Subcutaneous abdominal adipose tissue (tissue), 5 donors: ENCODE data around the gene ROM1.
"Not testable (repeated sequence)": the region's sequence is repeated elsewhere in the genome, so short reads cannot be mapped to it uniquely, and the experiment has no call there.

ENCODE experiments used
- H3K27ac ChIP-seq: one replicate; pipeline ENCODE4 v1.7.0; 2013; ENCODE audit warnings: low read depth, mild to moderate bottlenecking, inconsistent platforms, low read length, moderate library complexity
- H3K27me3 ChIP-seq, 5 donors: one replicate each; pipeline ENCODE4 v1.7.0; 2013; ENCODE audit warnings: low read length in 5 of 5, inconsistent platforms in 1 of 5; ENCODE audit not compliant: control insufficient read depth in 5 of 5, insufficient read depth in 4 of 5
- H3K36me3 ChIP-seq, 5 donors: one replicate each; pipeline ENCODE4 v1.7.0; 2013; ENCODE audit warnings: low read length in 5 of 5; ENCODE audit not compliant: control insufficient read depth in 5 of 5, insufficient read depth in 5 of 5
- H3K4me1 ChIP-seq, 5 donors: one replicate each; pipeline ENCODE4 v1.7.0; 2013; ENCODE audit warnings: low read length in 5 of 5, mild to moderate bottlenecking in 3 of 5, moderate library complexity in 1 of 5; ENCODE audit not compliant: control insufficient read depth in 5 of 5, insufficient read depth in 5 of 5
- H3K4me3 ChIP-seq, 5 donors: one replicate each; pipeline ENCODE4 v1.7.0; 2013; ENCODE audit warnings: low read length in 5 of 5, low read depth in 1 of 5
- H3K9ac ChIP-seq, 5 donors: one replicate each; pipeline ENCODE4 v1.7.0; 2013; ENCODE audit warnings: low read length in 5 of 5, mild to moderate bottlenecking in 4 of 5, moderate library complexity in 3 of 5
- H3K9me3 ChIP-seq, 5 donors: one replicate each; pipeline ENCODE4 v1.7.0; 2013; ENCODE audit warnings: low read length in 5 of 5; ENCODE audit not compliant: control insufficient read depth in 5 of 5
- donor health status: healthy.
- donor health status: healthy.
- donor health status: healthy.
- donor health status: healthy.
- donor health status: healthy.

ROM1 gene

DNA sequence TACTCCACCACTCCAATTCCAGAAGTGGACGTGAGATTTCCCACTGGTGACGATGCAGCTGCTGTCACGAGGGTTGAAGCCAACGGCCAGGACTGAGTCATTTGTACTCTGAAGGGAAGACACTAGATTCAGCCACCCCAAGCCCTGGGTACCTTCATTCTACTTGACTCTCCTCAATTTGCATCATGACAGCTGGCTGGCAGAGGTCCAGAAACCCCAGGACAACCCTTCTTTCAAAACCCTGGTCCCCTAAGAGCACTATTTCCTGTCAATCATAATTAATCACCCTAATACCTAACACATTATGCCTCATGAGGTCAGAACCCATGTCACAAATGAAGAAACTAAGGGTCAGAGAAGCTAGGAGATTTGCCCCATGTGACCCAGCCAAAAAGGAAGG lies 5.3 kb upstream of the ROM1 start:
- Histone ChIP-seq H3K36me3 (peaks cover 0 to 59% (median 44%) of the 10 kb centered on the region in 5 donors), H3K27me3 (no peaks in the 10 kb centered on the region), H3K4me3 (no peak overlapping the region), H3K4me1 (peaks cover 10 to 69% (median 50%) of the 10 kb centered on the region in 5 donors), H3K27ac (peak overlapping the region; percentile 78), H3K9ac (peak overlapping the region in 1 of 5 donors; percentile 25), H3K9me3 (no peaks in the 10 kb centered on the region)

DNA sequence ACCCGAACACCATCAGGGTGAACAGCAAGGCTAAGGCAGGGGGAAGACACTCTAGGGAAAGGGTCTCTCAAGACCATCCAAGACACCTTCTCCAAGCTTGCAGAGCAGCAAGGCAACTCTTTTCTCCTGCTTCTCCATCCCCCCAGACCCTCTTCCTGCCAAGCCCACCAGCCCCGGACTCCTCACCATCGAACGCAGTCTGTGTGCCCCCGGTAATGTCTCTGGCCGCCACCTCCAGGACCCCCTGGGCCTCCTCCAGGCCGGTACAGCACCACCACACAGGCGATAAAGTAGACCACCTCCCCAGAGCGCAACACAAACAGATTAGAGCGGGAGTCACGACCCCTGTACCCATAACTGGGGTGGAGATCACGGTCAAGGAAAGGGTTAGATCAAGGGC lies 4.3 kb upstream of the ROM1 start:
- peak overlapping the region; percentile 78 for H3K27ac ChIP-seq
- no peak overlapping the region for H3K9ac ChIP-seq
- no peak overlapping the region for H3K4me3 ChIP-seq
- no peaks in the 10 kb centered on the region for H3K9me3 ChIP-seq
- H3K27me3 ChIP-seq, result no peaks in the 10 kb centered on the region
- peaks cover 0 to 56% (median 44%) of the 10 kb centered on the region in 5 donors for H3K36me3 ChIP-seq
- H3K4me1 ChIP-seq, result peaks cover 5 to 69% (median 47%) of the 10 kb centered on the region in 5 donors

DNA sequence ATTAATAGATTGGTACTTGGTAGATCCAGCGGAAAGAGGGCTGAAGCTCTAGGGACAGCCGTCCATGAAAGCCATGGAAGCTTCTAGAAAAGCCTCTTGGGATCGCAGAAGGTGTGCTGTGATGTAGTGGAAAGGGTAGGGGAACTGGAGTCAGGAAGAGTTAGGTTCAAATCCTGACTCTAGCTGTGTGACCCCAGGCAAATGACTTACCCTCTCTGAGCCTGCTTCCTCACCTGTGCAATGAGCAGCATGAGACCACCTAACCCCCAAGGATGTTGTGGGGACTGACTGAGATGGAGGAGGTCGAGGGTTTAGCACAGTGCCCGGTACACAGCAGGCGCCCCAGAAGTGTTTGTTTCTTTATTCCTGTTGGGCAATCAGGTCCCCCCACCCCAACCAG lies 2.7 kb upstream of the ROM1 start:
- no peak overlapping the region for H3K27ac ChIP-seq

DNA sequence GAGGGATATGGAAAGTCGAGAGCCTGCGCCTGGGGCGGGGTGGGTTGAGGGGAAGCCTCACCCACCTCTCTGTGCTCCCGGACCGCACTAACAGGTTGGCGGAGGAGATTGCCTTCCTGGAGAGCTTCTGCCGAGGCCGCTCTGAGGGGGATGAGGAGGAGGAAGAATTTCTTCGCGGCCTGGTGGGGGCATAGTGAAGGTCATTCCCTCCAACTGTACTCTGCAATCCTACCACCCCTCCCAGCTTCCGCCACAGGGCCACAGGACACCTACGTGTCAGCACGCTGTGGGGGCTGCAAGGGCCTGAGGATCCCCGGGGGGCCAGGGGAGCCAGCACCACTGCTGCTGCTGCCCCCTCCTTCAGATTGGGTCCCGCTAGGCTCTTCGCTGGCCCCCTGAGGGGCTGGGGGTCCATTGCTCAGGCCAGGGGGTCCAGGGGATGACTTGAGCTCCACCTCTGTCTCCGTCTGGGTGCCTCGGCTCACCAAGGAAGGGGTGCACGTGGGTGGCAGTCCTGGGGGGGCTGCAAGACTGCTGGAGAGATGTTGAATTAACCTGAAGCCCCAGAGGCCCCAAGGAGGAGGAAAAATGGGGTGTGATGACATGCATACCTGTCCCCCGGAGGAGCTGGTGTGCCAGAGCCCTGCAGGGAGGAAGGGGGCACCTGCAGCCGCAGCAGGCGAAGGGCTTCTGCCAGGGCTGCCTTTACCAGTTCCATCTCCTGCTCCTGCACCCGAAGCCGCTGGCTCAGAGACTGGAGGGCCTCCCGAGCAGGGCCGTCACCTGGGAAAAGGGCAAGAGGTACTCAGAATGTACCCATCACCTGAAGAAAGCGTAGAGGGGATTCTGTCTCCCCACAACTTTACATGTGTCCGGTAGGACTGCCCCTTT lies 2.0 kb upstream of the ROM1 start:
- Histone ChIP-seq H3K36me3 (peaks cover 0 to 50% (median 35%) of the 10 kb centered on the region in 5 donors), H3K27me3 (no peaks in the 10 kb centered on the region), H3K4me3 (peak overlapping the region; percentile 78 to 92 (median 87)), H3K9ac (peak overlapping the region; percentile 81 to 99 (median 90)), H3K9me3 (no peaks in the 10 kb centered on the region), H3K4me1 (peaks cover 5 to 53% (median 30%) of the 10 kb centered on the region in 5 donors), H3K27ac (peak overlapping the region; percentile 93)

More for the DNA sequence above, 2.7 kb upstream of the ROM1 start:
- H3K9me3 ChIP-seq, result no peaks in the 10 kb centered on the region
- H3K36me3 ChIP-seq, result peaks cover 0 to 51% (median 37%) of the 10 kb centered on the region in 5 donors
- H3K9ac ChIP-seq, result peak overlapping the region in 2 of 5 donors; percentile 26 to 99
- no peak overlapping the region for H3K4me3 ChIP-seq
- H3K27me3 ChIP-seq, result no peaks in the 10 kb centered on the region
- H3K4me1 ChIP-seq, result peaks cover 5 to 53% (median 31%) of the 10 kb centered on the region in 5 donors

DNA sequence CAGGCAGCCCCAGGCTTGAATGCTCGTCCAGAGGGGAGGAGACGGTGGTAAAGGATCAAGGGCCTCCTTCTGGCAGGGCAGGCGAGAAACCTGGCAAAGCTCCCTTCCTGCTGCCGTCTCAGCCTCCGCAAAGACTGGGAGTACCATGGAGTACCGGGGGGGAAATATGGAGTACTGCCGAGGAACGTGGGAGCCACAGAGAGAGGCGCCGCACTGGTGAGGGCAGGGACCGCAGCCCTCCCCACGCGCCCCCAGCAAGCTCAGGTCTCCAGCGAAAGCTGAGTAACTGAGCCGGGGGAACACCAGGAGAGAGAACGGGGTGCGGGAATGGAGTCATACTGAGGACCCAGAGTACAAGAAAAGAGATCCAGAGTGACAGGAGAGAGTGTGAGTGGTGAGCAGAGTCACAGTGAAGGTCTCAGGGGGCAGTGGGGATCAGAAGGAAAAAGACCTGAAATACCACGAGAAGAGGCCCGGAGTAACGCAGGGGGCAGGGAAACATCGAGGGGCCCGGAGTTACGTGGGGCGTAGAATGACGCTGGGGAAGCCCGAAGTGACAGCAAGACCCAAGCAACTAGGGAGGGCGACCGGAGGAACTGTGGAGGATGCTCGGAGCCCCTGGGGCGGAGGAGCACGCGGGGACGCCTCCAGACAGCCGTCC lies 1.2 kb upstream of the ROM1 start:
- H3K36me3 ChIP-seq, result peaks cover 0 to 53% (median 37%) of the 10 kb centered on the region in 5 donors

DNA sequence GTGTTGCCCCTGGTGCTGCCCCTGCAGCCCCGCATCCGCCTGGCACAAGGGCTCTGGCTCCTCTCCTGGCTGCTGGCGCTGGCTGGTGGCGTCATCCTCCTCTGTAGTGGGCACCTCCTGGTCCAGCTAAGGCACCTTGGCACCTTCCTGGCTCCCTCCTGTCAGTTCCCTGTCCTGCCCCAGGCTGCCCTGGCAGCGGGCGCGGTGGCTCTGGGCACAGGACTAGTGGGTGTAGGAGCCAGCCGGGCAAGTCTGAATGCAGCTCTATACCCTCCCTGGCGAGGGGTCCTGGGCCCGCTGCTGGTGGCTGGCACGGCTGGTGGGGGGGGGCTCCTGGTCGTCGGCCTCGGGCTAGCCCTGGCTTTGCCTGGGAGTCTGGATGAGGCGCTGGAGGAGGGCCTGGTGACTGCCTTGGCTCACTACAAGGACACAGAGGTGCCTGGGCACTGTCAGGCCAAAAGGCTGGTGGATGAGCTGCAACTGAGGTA lies 278 bp downstream of the ROM1 start:
- H3K9ac ChIP-seq, result peak overlapping the region in 4 of 5 donors; percentile 42 to 90 (median 64)
- H3K9me3 ChIP-seq, result no peaks in the 10 kb centered on the region
- peak overlapping the region; percentile 93 for H3K27ac ChIP-seq
- H3K4me1 ChIP-seq, result peaks cover 5 to 37% (median 27%) of the 10 kb centered on the region in 5 donors
- H3K36me3 ChIP-seq, result peaks cover 0 to 47% (median 35%) of the 10 kb centered on the region in 5 donors
- H3K27me3 ChIP-seq, result no peaks in the 10 kb centered on the region
- H3K4me3 ChIP-seq, result peak overlapping the region in 4 of 5 donors; percentile 19 to 87 (median 50)

More for the DNA sequence above, 1.2 kb upstream of the ROM1 start:
- Histone ChIP-seq H3K4me1 (peaks cover 5 to 52% (median 30%) of the 10 kb centered on the region in 5 donors), H3K9me3 (no peaks in the 10 kb centered on the region), H3K27ac (peak overlapping the region; percentile 93), H3K27me3 (no peaks in the 10 kb centered on the region), H3K9ac (peak overlapping the region; percentile 81 to 99 (median 90)), H3K4me3 (peak overlapping the region; percentile 78 to 92 (median 87))

DNA sequence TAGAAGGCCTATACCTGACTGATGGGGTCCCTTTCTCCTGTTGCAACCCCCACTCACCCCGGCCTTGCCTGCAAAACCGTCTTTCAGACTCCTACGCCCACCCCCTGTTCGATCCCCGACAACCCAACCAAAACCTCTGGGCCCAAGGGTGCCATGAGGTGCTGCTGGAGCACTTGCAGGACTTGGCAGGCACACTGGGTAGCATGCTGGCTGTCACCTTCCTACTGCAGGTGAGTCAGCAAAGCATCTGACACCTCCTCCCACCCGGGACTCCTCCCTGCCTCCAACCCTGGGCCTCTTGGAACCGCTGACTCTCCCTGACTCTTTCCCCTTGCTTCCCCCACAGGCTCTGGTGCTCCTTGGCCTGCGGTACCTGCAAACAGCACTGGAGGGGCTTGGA lies 1.2 kb downstream of the ROM1 start:
- peaks cover 5 to 37% (median 27%) of the 10 kb centered on the region in 5 donors for H3K4me1 ChIP-seq
- peak overlapping the region; percentile 93 for H3K27ac ChIP-seq
- H3K4me3 ChIP-seq, result no peak overlapping the region
- peak overlapping the region in 1 of 5 donors; percentile 66 for H3K9ac ChIP-seq
- H3K36me3 ChIP-seq, result peaks cover 0 to 38% (median 31%) of the 10 kb centered on the region in 5 donors
- H3K9me3 ChIP-seq, result no peaks in the 10 kb centered on the region
- no peaks in the 10 kb centered on the region for H3K27me3 ChIP-seq

DNA sequence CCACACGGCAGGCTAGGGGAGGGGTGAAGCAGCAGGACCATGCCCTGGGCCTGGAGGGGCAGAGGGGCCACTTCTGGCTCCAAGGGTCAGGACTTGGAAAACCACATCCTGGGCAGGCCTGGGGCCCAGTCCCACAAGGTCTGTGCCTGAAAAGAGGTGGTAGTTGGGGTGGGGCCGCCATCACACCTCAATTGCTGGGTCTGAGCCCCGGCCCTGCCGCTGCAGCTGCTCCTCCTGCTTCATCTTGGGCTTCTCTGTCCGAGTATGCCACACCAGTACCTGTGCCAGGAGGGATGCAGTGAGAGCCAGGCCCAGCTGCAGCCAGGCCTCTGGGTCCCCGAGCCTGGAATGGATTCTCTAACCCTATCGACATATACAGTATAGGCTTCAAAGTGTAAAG lies 2.5 kb downstream of the ROM1 start:
- H3K9ac ChIP-seq, result no peak overlapping the region
- H3K4me3 ChIP-seq, result no peak overlapping the region
- H3K9me3 ChIP-seq, result no peaks in the 10 kb centered on the region
- H3K4me1 ChIP-seq, result peaks cover 5 to 35% (median 27%) of the 10 kb centered on the region in 5 donors
- no peaks in the 10 kb centered on the region for H3K27me3 ChIP-seq
- H3K27ac ChIP-seq, result no peak overlapping the region
- peaks cover 0 to 32% (median 21%) of the 10 kb centered on the region in 5 donors for H3K36me3 ChIP-seq

DNA sequence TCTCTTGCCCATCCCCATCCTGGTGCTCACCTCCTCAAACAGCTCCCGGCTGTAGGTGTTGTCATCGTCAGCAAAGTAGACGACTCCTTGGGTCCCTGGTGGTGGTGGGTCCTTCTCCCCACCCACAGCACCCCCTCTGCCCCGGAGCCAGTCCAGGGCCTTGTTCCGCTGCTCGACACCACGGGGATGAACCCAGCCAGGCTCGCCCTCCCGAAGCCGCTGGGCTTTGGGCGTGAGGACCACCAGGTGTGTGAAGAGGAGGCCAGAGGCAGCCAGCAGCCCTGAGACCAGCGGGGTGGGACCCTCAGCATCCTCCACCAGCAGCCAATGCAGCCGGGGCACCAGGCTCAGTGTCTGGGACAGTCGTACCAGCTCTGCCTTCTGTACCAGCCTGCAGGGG lies 3.9 kb downstream of the ROM1 start:
- not testable (repeated sequence) for H3K4me3 ChIP-seq, H3K9ac ChIP-seq, H3K27ac ChIP-seq, H3K27me3 ChIP-seq, H3K9me3 ChIP-seq
- H3K36me3 ChIP-seq, result peaks cover 0 to 29% (median 21%) of the 10 kb centered on the region in 5 donors
- peaks cover 5 to 30% (median 23%) of the 10 kb centered on the region in 5 donors for H3K4me1 ChIP-seq
